B cell (primary cell): ENCODE results near the gene MIPOL1. TPM values are rescaled to one million over a fixed set of nuclear protein-coding genes. Genes with fewer than 3 reads are reported as not detected.
"Not testable (repeated sequence)": the region's sequence is repeated elsewhere in the genome, so short reads cannot be mapped to it uniquely, and the experiment has no call there.

Experiments
- ATAC-seq: fragments of 200-7000 bp; cut with Tn5 transposase; one replicate; pipeline ENCODE4 v1.10.0; 2021; ENCODE audit warnings: low read depth, mild to moderate bottlenecking, moderate number of reproducible peaks, moderate library complexity
- CTCF ChIA-PET: fragments of 350-600 bp; sonication (Branson Sonifier 250); formaldehyde crosslinking; loops from one replicate; lab custom pipeline; 2021; ENCODE audit warnings: antibody characterized with exemption, inconsistent platforms; lab: Charles Lee
- POLR2A ChIA-PET: fragments of 350-600 bp; sonication (Branson Sonifier 250); formaldehyde crosslinking; loops from one replicate; lab custom pipeline; 2021; ENCODE audit warnings: antibody characterized with exemption; lab: Charles Lee
- DNase-seq: peaks from one replicate; pipeline ENCODE4 v3.0.0; 2013
- H2AFZ ChIP-seq: 2 replicates; pipeline ENCODE4 v1.6.1; 2012; ENCODE audit warnings: mild to moderate bottlenecking, low read depth, low read length; ENCODE audit not compliant: insufficient read depth, poor library complexity, severe bottlenecking
- H3K27ac ChIP-seq, 2 donors: 1 replicate in 1 of 2; 2 replicates in 1 of 2; pipeline ENCODE4 v1.5.1; 2012 to 2013; ENCODE audit warnings: low read length in 2 of 2, mild to moderate bottlenecking in 2 of 2, moderate library complexity in 1 of 2
- H3K27me3 ChIP-seq, 4 experiments: fragments of 200-600 bp in 1 of 4; sonication (generic) in 1 of 4; replicated peaks in 1 of 4; 1 replicate in 2 of 4; 2 replicates in 2 of 4; pipeline versions ENCODE4 v1.6.1 to v1.7.0; 2013 to 2016; ENCODE audit warnings: low read length in 3 of 4, mild to moderate bottlenecking in 2 of 4, mixed read lengths in 1 of 4, moderate library complexity in 1 of 4; ENCODE audit not compliant: insufficient read depth in 4 of 4, control insufficient read depth in 3 of 4; ENCODE audit errors: control extremely low read depth in 1 of 4
- H3K36me3 ChIP-seq, 2 experiments: replicated peaks in 1 of 2; 1 replicate in 1 of 2; 2 replicates in 1 of 2; pipeline versions ENCODE4 v1.6.1 to v1.7.1; 2013; ENCODE audit warnings: low read length in 1 of 2; ENCODE audit not compliant: insufficient read depth in 2 of 2, control insufficient read depth in 1 of 2; ENCODE audit errors: control extremely low read depth in 1 of 2, extremely low read depth in 1 of 2
- H3K4me1 ChIP-seq, 2 donors: fragments of 200-600 bp in 1 of 2; sonication (generic) in 1 of 2; 1 replicate in 1 of 2; 2 replicates in 1 of 2; pipeline versions ENCODE4 v1.5.1 to v1.6.1; 2013 to 2017; ENCODE audit warnings: low read length in 2 of 2; ENCODE audit not compliant: control insufficient read depth in 2 of 2, insufficient read depth in 2 of 2
- H3K4me2 ChIP-seq: replicated peaks from 2 replicates; pipeline ENCODE3; 2012; ENCODE audit warnings: mild to moderate bottlenecking, low read depth, low read length; ENCODE audit not compliant: poor library complexity, severe bottlenecking
- H3K4me3 ChIP-seq, 5 experiments: fragments of 200-600 bp in 1 of 5; sonication (generic) in 1 of 5; 1 replicate in 3 of 5; 2 replicates in 2 of 5; pipeline versions ENCODE4 v1.5.1 to v1.7.0; 2011 to 2016; ENCODE audit warnings: low read length in 4 of 5, mild to moderate bottlenecking in 4 of 5, low read depth in 2 of 5, control low read depth in 1 of 5, moderate library complexity in 1 of 5; ENCODE audit not compliant: insufficient read depth in 1 of 5; ENCODE audit errors: control extremely low read depth in 1 of 5, extremely low read depth in 1 of 5
- H3K79me2 ChIP-seq: fragments of 200-600 bp; sonication (generic); one replicate; pipeline ENCODE4 v1.6.0; 2016; ENCODE audit warnings: low read length; ENCODE audit not compliant: control insufficient read depth, insufficient read depth
- H3K9ac ChIP-seq: fragments of 200-600 bp; sonication (generic); 2 replicates; pipeline ENCODE4 v1.6.1; 2017; ENCODE audit warnings: mild to moderate bottlenecking, low read length, moderate library complexity
- H3K9me3 ChIP-seq, 3 donors: one replicate each; pipeline versions ENCODE4 v1.6.1 to v1.7.1; 2013; ENCODE audit warnings: low read length in 2 of 3; ENCODE audit not compliant: control insufficient read depth in 2 of 3, insufficient read depth in 1 of 3; ENCODE audit errors: control extremely low read depth in 1 of 3
- H4K20me1 ChIP-seq: 2 replicates; pipeline ENCODE4 v1.6.0; 2012; ENCODE audit warnings: mild to moderate bottlenecking, low read length; ENCODE audit not compliant: insufficient read depth, control insufficient read depth, poor library complexity, severe bottlenecking
- H3K27ac Mint-ChIP-seq: one replicate; pipeline ENCODE4 v1.8.0; 2021; ENCODE audit warnings: mixed read lengths
- H3K27me3 Mint-ChIP-seq: one replicate; pipeline ENCODE4 v1.8.0; 2021; ENCODE audit warnings: mixed read lengths
- H3K4me1 Mint-ChIP-seq: one replicate; pipeline ENCODE4 v1.8.0; 2021; ENCODE audit warnings: mixed read lengths
- H3K4me3 Mint-ChIP-seq: one replicate; pipeline ENCODE4 v1.8.0; 2021; ENCODE audit warnings: mixed read lengths
- H3K9me3 Mint-ChIP-seq: one replicate; pipeline ENCODE4 v1.8.0; 2022; ENCODE audit warnings: mixed read lengths; ENCODE audit not compliant: insufficient read depth
- CTCF ChIP-seq: fragments of 200-600 bp; IDR thresholded peaks from one replicate; pipeline ENCODE4 v1.8.0; 2022; ENCODE audit warnings: antibody characterized with exemption, mild to moderate bottlenecking
- EZH2 ChIP-seq: IDR thresholded peaks from 2 replicates; pipeline ENCODE4 v1.6.1; 2012; ENCODE audit warnings: borderline replicate concordance, low read depth, mild to moderate bottlenecking, moderate library complexity, low read length; ENCODE audit not compliant: insufficient read depth, poor library complexity, severe bottlenecking
- WGBS: methylation state at CpG from one replicate; pipeline ENCODE4 v1.1.5; 2013; ENCODE audit warnings: missing lambda C conversion rate; ENCODE audit not compliant: insufficient coverage; 5-methylcytosine and 5-hydroxymethylcytosine counted together
- intact Hi-C: fragments of 100-400 bp; cut with micrococcal nuclease; formaldehyde crosslinking; loops from one replicate; pipeline ENCODE4 v1.10.0; 2022
- polyA plus RNA-seq: library from polyadenylated mRNA; depleted of rRNA; stranded (reverse); fragments of >200 nt; gene quantifications from 2 replicates; pipeline ENCODE4 v1.2.3, GENCODE V29; 2012
- total RNA-seq, 2 donors: library from RNA; stranded (reverse); fragments of 120-200 nt in 1 of 2; gene quantifications; 1 replicate in 1 of 2; 2 replicates in 1 of 2; pipeline versions ENCODE4 v1.2.3 to v1.2.4, GENCODE V29; 2013 to 2022

MIPOL1 gene
- total and polyA plus RNA-seq, 2 donors (not counting 1 experiment from before 2014, with no cell fraction given) = 0.17 TPM; not detected in 1

GRCh38 chr14:37453985-37454384 is 256.2 kb downstream of the MIPOL1 start:
- ChIA-PET CTCF (no interaction called here), POLR2A (no interaction called here)
- H4K20me1 ChIP-seq = no peaks in the 10 kb centered on the region
- H3K4me1 ChIP-seq = no peaks in the 10 kb centered on the region
- no peak overlapping the region for H3K4me2 ChIP-seq
- intact Hi-C loops = no loop called here
- no peak for DNase-seq
- WGBS = 80% methylated on average over 1 of the region's 1 CpG
- H3K27ac ChIP-seq = no peak overlapping the region
- no peak for ATAC-seq
- no peaks in the 10 kb centered on the region for H3K36me3 ChIP-seq
- Mint-ChIP-seq H3K4me3 (no peak overlapping the region), H3K9me3 (no peaks in the 10 kb centered on the region), H3K27me3 (no peaks in the 10 kb centered on the region), H3K27ac (no peak overlapping the region), H3K4me1 (no peaks in the 10 kb centered on the region)
- no peak overlapping the region for H2AFZ ChIP-seq
- no peaks in the 10 kb centered on the region for H3K9me3 ChIP-seq
- no peaks in the 10 kb centered on the region for H3K79me2 ChIP-seq
- no peak overlapping the region for H3K9ac ChIP-seq
- H3K27me3 ChIP-seq = no peaks in the 10 kb centered on the region
- TF ChIP-seq CTCF = no peak
- no peak for TF ChIP-seq EZH2
- no peak overlapping the region for H3K4me3 ChIP-seq

- ChIA-PET POLR2A (no interaction called here), CTCF (no interaction called here)
- H3K4me1 ChIP-seq = no peaks in the 10 kb centered on the region
- no peaks in the 10 kb centered on the region for H3K27me3 ChIP-seq
- H3K79me2 ChIP-seq = no peaks in the 10 kb centered on the region
- H3K4me2 ChIP-seq = no peak overlapping the region
- H3K27ac ChIP-seq = no peak overlapping the region
- ATAC-seq (no peak), DNase-seq (no peak)
- Mint-ChIP-seq H3K9me3 (peaks cover 2% of the 10 kb centered on the region), H3K4me1 (no peaks in the 10 kb centered on the region), H3K27ac (no peak overlapping the region), H3K27me3 (no peaks in the 10 kb centered on the region), H3K4me3 (no peak overlapping the region)
- H3K9ac ChIP-seq = no peak overlapping the region
- TF ChIP-seq EZH2 (no peak), CTCF (no peak)
- intact Hi-C loops = no loop called here
- no peak overlapping the region for H2AFZ ChIP-seq
- H3K9me3 ChIP-seq = peaks cover 0 to 6% (median 0%) of the 10 kb centered on the region in 3 donors
- no peak overlapping the region for H3K4me3 ChIP-seq
- H4K20me1 ChIP-seq = no peaks in the 10 kb centered on the region
- no peaks in the 10 kb centered on the region for H3K36me3 ChIP-seq
Observed at GRCh38 chr14:37457334-37457733, 259.6 kb downstream of the MIPOL1 start.

- H3K9me3 Mint-ChIP-seq = peaks cover 12% of the 10 kb centered on the region
- H3K27ac ChIP-seq, H3K27me3 Mint-ChIP-seq, H4K20me1 ChIP-seq, ATAC-seq, H3K4me2 ChIP-seq, H3K9ac ChIP-seq, H3K9me3 ChIP-seq, H3K4me1 ChIP-seq, DNase-seq, H3K4me1 Mint-ChIP-seq, POLR2A ChIA-PET, H3K4me3 ChIP-seq, H3K27ac Mint-ChIP-seq, intact Hi-C loops, H2AFZ ChIP-seq, H3K36me3 ChIP-seq, H3K79me2 ChIP-seq, H3K4me3 Mint-ChIP-seq, CTCF ChIA-PET, H3K27me3 ChIP-seq: not testable (repeated sequence)
- 100% methylated on average over 1 of the region's 1 CpG for WGBS
Observed at GRCh38 chr14:37462426-37462825, 264.7 kb downstream of the MIPOL1 start.
